ENCODE data around the gene NXF1.
A peak's percentile ranks its signal among the peaks of the same experiment; 100 is the strongest.
"Not testable (repeated sequence)": the region's sequence is repeated elsewhere in the genome, so short reads cannot be mapped to it uniquely, and the experiment has no call there.

DNA sequence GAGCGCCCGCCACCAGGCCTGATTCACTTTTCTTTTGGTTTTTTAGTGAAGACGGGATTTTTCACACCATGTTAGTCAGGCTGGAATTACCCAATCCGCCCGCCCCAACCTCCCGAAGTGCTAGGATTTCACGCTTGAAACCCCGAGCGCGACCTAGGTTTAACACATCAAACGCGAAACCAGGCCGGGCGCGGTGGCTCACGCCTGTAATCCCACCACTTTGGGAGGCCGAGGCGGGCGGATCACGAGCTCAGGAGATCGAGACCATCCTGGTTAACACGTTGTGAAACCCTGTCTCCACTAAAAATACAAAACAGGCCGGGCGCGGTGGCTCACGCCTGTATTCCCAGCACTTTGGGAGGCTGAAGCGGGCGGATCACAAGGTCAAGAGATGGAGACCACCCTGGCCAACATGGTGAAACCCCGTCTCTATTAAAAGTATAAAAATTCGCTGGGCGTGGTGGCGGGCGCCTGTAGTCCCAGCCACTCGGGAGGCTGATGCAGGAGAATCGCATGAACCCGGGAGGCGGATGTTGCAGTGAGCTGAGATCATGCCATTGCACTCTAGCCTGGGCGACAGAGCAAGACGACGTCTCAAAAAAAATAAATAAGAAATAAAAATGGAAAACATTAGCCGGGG is 35.6 kb upstream of the NXF1 start:
- not testable (repeated sequence) for TF ChIP-seq DNMT1 (CRISPR knock-in tag; IDR thresholded peaks at IDR 0.05); DMTF1 (CRISPR knock-in tag; IDR thresholded peaks at IDR 0.05); EZH2 (conservative IDR thresholded peaks at IDR 0.05; ENCODE audit: low read depth, low read length); TBP (CRISPR knock-in tag; IDR thresholded peaks at IDR 0.05); NCOA2 (CRISPR knock-in tag; IDR thresholded peaks at IDR 0.05); POLR2A (IDR thresholded peaks at IDR 0.05; ENCODE audit: insufficient read depth in 1 of 2, low read depth in 2 of 2, low read length in 2 of 2); DNMT3B (CRISPR knock-in tag; conservative IDR thresholded peaks at IDR 0.05); RBFOX2 (IDR thresholded peaks at IDR 0.05; ENCODE audit: low read depth, low read length); SMC3 (IDR thresholded peaks at IDR 0.05; ENCODE audit: low read length); ZNF652 (CRISPR knock-in tag; IDR thresholded peaks at IDR 0.05; ENCODE audit: borderline replicate concordance, low read depth); RBAK (CRISPR knock-in tag; IDR thresholded peaks at IDR 0.05); YY1 (IDR thresholded peaks at IDR 0.05; ENCODE audit: insufficient read depth, insufficient replicate concordance, low read depth, low read length)
- 0 out of 2 replicates have a peak, but pooled peaks have one; percentile 9 for TF ChIP-seq GFI1 (CRISPR knock-in tag; IDR thresholded peaks at IDR 0.05; ENCODE audit: borderline replicate concordance)
- TF ChIP-seq, protein P1, sequence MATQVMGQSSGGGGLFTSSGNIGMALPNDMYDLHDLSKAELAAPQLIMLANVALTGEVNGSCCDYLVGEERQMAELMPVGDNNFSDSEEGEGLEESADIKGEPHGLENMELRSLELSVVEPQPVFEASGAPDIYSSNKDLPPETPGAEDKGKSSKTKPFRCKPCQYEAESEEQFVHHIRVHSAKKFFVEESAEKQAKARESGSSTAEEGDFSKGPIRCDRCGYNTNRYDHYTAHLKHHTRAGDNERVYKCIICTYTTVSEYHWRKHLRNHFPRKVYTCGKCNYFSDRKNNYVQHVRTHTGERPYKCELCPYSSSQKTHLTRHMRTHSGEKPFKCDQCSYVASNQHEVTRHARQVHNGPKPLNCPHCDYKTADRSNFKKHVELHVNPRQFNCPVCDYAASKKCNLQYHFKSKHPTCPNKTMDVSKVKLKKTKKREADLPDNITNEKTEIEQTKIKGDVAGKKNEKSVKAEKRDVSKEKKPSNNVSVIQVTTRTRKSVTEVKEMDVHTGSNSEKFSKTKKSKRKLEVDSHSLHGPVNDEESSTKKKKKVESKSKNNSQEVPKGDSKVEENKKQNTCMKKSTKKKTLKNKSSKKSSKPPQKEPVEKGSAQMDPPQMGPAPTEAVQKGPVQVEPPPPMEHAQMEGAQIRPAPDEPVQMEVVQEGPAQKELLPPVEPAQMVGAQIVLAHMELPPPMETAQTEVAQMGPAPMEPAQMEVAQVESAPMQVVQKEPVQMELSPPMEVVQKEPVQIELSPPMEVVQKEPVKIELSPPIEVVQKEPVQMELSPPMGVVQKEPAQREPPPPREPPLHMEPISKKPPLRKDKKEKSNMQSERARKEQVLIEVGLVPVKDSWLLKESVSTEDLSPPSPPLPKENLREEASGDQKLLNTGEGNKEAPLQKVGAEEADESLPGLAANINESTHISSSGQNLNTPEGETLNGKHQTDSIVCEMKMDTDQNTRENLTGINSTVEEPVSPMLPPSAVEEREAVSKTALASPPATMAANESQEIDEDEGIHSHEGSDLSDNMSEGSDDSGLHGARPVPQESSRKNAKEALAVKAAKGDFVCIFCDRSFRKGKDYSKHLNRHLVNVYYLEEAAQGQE (IDR thresholded peaks at IDR 0.05; ENCODE audit: borderline replicate concordance in 1 of 2, low read depth in 1 of 2, low read length in 2 of 2), result not testable (repeated sequence)
